ENCODE results near the gene SCTR.

Gene SCTR

DNA sequence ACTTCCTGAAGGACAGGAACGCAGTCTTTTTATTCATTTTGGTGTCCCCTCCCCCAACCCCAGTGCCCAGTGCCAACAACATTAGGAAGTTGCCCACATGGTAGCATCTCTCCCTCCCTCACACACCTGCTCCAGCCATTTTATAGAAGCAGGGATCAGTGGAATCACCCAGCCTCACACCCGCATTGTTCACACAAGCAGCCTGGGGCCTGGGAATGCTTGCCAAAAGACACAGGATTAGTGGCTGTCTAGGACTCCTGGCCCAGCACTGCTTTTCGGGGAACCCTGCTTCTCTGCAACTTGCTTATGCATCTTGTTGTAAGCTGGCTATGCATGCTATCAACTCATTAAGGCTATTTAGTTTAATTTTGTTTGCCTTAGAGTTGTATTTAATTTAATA is 74.8 kb downstream of the SCTR start:
- Histone ChIP-seq H3K9me3 (ENCODE audit: control insufficient read depth, low read length) (no peaks in the 10 kb centered on the region), H3K4me3 (ENCODE audit: insufficient read depth in 1 of 2, low read depth in 1 of 2, low read length in 2 of 2) (no peak overlapping the region), H4K91ac (ENCODE audit: low read length) (no peak overlapping the region), H3K79me1 (replicated peaks; ENCODE audit: low read length, poor library complexity, severe bottlenecking) (no peaks in the 10 kb centered on the region), H3K14ac (ENCODE audit: low read length in 2 of 2) (no peak overlapping the region), H2BK12ac (ENCODE audit: low read length in 2 of 2) (no peak overlapping the region), H2BK120ac (ENCODE audit: low read depth, low read length) (no peak overlapping the region), H3K4ac (ENCODE audit: low read depth in 1 of 2, low read length in 2 of 2) (no peak overlapping the region), H3K27ac (ENCODE audit: low read length, poor library complexity, severe bottlenecking) (no peak overlapping the region), H3K9ac (ENCODE audit: low read length) (no peak overlapping the region), H3K4me1 (ENCODE audit: control insufficient read depth, insufficient read depth, low read depth, low read length) (peaks cover 6% of the 10 kb centered on the region), H4K8ac (ENCODE audit: low read length) (no peak overlapping the region), H3K23ac (ENCODE audit: low read length in 2 of 2) (no peak overlapping the region), H2BK5ac (ENCODE audit: low read depth, low read length, poor library complexity, severe bottlenecking) (no peak overlapping the region), H3K18ac (ENCODE audit: low read depth in 1 of 2, low read length in 2 of 2) (no peak overlapping the region), H3K27me3 (ENCODE audit: control insufficient read depth in 1 of 2, insufficient read depth in 1 of 2, low read length in 2 of 2) (peaks cover 14 to 68% of the 10 kb centered on the region in 2 experiments), H2AFZ (ENCODE audit: low read depth, low read length) (no peak overlapping the region), H2AK5ac (ENCODE audit: low read length, severe bottlenecking) (no peak overlapping the region), H3K36me3 (ENCODE audit: control insufficient read depth in 1 of 2, insufficient read depth in 2 of 2, low read depth in 1 of 2, low read length in 2 of 2) (no peaks in the 10 kb centered on the region), H3K4me2 (ENCODE audit: low read length, poor library complexity, severe bottlenecking) (no peak overlapping the region), H2BK15ac (ENCODE audit: low read depth, poor library complexity, severe bottlenecking) (no peak overlapping the region)
- WGBS, result 95% methylated on average over 3 of the region's 3 CpGs
- no peak for DNase-seq

DNA sequence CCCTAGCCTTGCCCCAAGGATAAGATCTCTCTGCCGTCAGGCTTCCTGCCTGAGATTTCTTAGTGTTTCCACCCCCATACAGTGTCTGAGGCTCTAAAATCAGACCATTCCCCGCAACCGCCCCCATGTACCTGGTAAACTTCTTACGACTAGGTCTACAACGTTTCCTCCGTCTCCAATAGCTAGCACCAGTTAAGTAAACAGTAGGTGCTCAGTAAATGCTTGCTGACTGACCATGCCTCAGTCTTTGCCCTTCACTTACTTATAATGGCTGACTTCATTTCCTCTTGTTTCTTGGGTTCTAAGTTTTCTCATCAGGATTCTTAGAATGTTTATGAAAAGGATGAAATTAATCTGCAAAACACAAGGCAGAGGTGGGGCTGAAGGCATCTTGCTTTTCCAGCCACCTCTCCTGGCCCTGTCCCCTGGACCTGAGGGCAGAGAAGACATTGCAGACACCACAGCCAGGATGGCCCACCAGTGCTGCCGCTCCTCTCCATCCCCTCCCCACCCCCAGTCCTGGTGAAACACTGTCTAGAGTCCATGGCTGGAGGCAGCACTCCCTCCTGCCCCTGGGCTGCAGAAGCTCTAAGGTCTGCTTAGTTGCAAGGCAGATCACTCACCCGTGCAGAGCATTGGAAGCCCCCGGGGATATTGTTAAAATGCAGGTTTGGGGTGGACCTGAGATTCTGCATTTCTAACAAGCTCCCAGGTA is 75.7 kb downstream of the SCTR start:
- Histone ChIP-seq H3K14ac (ENCODE audit: low read length in 2 of 2) (no peak overlapping the region), H3K4me1 (ENCODE audit: control insufficient read depth, insufficient read depth, low read depth, low read length) (peaks cover 4% of the 10 kb centered on the region), H2BK15ac (ENCODE audit: low read depth, poor library complexity, severe bottlenecking) (no peak overlapping the region), H3K18ac (ENCODE audit: low read depth in 1 of 2, low read length in 2 of 2) (no peak overlapping the region), H3K9ac (ENCODE audit: low read length) (no peak overlapping the region), H3K23ac (ENCODE audit: low read length in 2 of 2) (no peak overlapping the region), H3K4me2 (ENCODE audit: low read length, poor library complexity, severe bottlenecking) (no peak overlapping the region), H3K27me3 (ENCODE audit: control insufficient read depth in 1 of 2, insufficient read depth in 1 of 2, low read length in 2 of 2) (peaks cover 10 to 60% of the 10 kb centered on the region in 2 experiments), H3K79me1 (replicated peaks; ENCODE audit: low read length, poor library complexity, severe bottlenecking) (no peaks in the 10 kb centered on the region), H2BK120ac (ENCODE audit: low read depth, low read length) (no peak overlapping the region), H2BK12ac (ENCODE audit: low read length in 2 of 2) (no peak overlapping the region), H2BK5ac (ENCODE audit: low read depth, low read length, poor library complexity, severe bottlenecking) (no peak overlapping the region), H3K9me3 (ENCODE audit: control insufficient read depth, low read length) (no peaks in the 10 kb centered on the region), H3K4ac (ENCODE audit: low read depth in 1 of 2, low read length in 2 of 2) (no peak overlapping the region), H4K91ac (ENCODE audit: low read length) (no peak overlapping the region), H3K36me3 (ENCODE audit: control insufficient read depth in 1 of 2, insufficient read depth in 2 of 2, low read depth in 1 of 2, low read length in 2 of 2) (no peaks in the 10 kb centered on the region), H2AFZ (ENCODE audit: low read depth, low read length) (no peak overlapping the region), H2AK5ac (ENCODE audit: low read length, severe bottlenecking) (no peak overlapping the region), H3K27ac (ENCODE audit: low read length, poor library complexity, severe bottlenecking) (no peak overlapping the region), H3K4me3 (ENCODE audit: insufficient read depth in 1 of 2, low read depth in 1 of 2, low read length in 2 of 2) (no peak overlapping the region), H4K8ac (ENCODE audit: low read length) (no peak overlapping the region)
- DNase-seq, result no peak
- WGBS, result 81% methylated on average over 9 of the region's 9 CpGs

DNA sequence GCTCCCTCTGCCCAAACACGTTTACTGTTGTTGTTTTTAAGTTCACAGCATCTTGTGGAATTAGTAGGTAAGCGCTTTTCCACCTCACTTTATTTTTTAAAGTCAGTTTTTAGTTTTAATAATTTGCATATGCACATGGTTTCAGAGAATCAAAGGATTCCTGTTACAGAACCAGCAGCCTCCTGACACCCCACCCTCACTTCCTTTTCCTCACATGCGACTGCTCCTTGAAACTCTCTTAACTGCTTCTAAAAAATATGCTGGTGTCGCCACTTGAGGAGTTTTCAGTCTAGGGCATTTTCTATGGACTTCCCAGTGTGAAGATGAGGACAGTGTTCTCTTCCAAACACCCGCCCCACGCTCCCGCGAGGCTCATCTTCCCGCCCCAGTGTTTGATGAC is 78.2 kb downstream of the SCTR start:
- Histone ChIP-seq H3K9ac (ENCODE audit: low read length) (no peak overlapping the region), H3K23ac (ENCODE audit: low read length in 2 of 2) (no peak overlapping the region), H2BK120ac (ENCODE audit: low read depth, low read length) (no peak overlapping the region), H4K91ac (ENCODE audit: low read length) (no peak overlapping the region), H3K79me1 (replicated peaks; ENCODE audit: low read length, poor library complexity, severe bottlenecking) (no peaks in the 10 kb centered on the region), H3K4ac (ENCODE audit: low read depth in 1 of 2, low read length in 2 of 2) (no peak overlapping the region), H2AK5ac (ENCODE audit: low read length, severe bottlenecking) (no peak overlapping the region), H3K4me3 (ENCODE audit: insufficient read depth in 1 of 2, low read depth in 1 of 2, low read length in 2 of 2) (no peak overlapping the region), H3K14ac (ENCODE audit: low read length in 2 of 2) (no peak overlapping the region), H3K4me1 (ENCODE audit: control insufficient read depth, insufficient read depth, low read depth, low read length) (peaks cover 7% of the 10 kb centered on the region), H2BK15ac (ENCODE audit: low read depth, poor library complexity, severe bottlenecking) (no peak overlapping the region), H2AFZ (ENCODE audit: low read depth, low read length) (no peak overlapping the region), H2BK12ac (ENCODE audit: low read length in 2 of 2) (no peak overlapping the region), H3K18ac (ENCODE audit: low read depth in 1 of 2, low read length in 2 of 2) (no peak overlapping the region), H3K27ac (ENCODE audit: low read length, poor library complexity, severe bottlenecking) (no peak overlapping the region), H3K27me3 (ENCODE audit: control insufficient read depth in 1 of 2, insufficient read depth in 1 of 2, low read length in 2 of 2) (peaks cover 0 to 35% of the 10 kb centered on the region in 2 experiments), H3K36me3 (ENCODE audit: control insufficient read depth in 1 of 2, insufficient read depth in 2 of 2, low read depth in 1 of 2, low read length in 2 of 2) (no peaks in the 10 kb centered on the region), H4K8ac (ENCODE audit: low read length) (no peak overlapping the region), H3K9me3 (ENCODE audit: control insufficient read depth, low read length) (no peaks in the 10 kb centered on the region), H2BK5ac (ENCODE audit: low read depth, low read length, poor library complexity, severe bottlenecking) (no peak overlapping the region), H3K4me2 (ENCODE audit: low read length, poor library complexity, severe bottlenecking) (no peak overlapping the region)
- 63% methylated on average over 8 of the region's 9 CpGs for WGBS
- no peak for DNase-seq

DNA sequence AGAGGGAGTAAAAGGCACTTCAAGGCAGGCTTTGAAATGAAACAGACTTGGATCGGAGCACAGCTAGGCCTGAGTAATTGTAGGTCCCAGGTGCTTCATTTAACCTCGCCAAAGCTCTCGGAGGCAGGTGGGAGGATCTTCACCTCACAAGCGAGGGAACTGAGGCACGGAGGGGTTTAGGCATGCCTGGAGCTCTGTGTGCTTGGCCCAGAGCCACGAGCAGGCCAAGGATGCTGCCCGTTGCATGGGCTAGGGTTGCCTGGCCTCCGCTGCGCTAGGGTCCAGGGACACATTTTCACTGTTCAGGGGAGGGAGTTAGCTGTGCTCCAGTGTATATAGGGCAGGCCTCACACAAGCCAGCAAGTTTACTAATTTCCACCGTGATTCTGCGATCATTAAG is 81.4 kb downstream of the SCTR start:
- Histone ChIP-seq H3K18ac (ENCODE audit: low read depth in 1 of 2, low read length in 2 of 2) (no peak overlapping the region), H4K8ac (ENCODE audit: low read length) (no peak overlapping the region), H3K36me3 (ENCODE audit: control insufficient read depth in 1 of 2, insufficient read depth in 2 of 2, low read depth in 1 of 2, low read length in 2 of 2) (peaks cover 0 to 17% of the 10 kb centered on the region in 2 experiments)

More for the DNA sequence above, 81.4 kb downstream of the SCTR start:
- no peak overlapping the region for H3K4ac ChIP-seq (ENCODE audit: low read depth in 1 of 2, low read length in 2 of 2)
- no peak overlapping the region for H3K14ac ChIP-seq (ENCODE audit: low read length in 2 of 2)
- H3K23ac ChIP-seq (ENCODE audit: low read length in 2 of 2), result no peak overlapping the region
- H4K91ac ChIP-seq (ENCODE audit: low read length), result no peak overlapping the region
- no peak overlapping the region for H2BK5ac ChIP-seq (ENCODE audit: low read depth, low read length, poor library complexity, severe bottlenecking)
- no peaks in the 10 kb centered on the region for H3K9me3 ChIP-seq (ENCODE audit: control insufficient read depth, low read length)
- no peak overlapping the region for H3K27ac ChIP-seq (ENCODE audit: low read length, poor library complexity, severe bottlenecking)
- no peak overlapping the region for H2BK120ac ChIP-seq (ENCODE audit: low read depth, low read length)
- H3K79me1 ChIP-seq (replicated peaks; ENCODE audit: low read length, poor library complexity, severe bottlenecking), result peaks cover 5% of the 10 kb centered on the region
- 89% methylated on average over 11 of the region's 11 CpGs for WGBS
- H2AFZ ChIP-seq (ENCODE audit: low read depth, low read length), result no peak overlapping the region
- H2AK5ac ChIP-seq (ENCODE audit: low read length, severe bottlenecking), result no peak overlapping the region
- H3K4me1 ChIP-seq (ENCODE audit: control insufficient read depth, insufficient read depth, low read depth, low read length), result peaks cover 28% of the 10 kb centered on the region
- H3K4me2 ChIP-seq (ENCODE audit: low read length, poor library complexity, severe bottlenecking), result no peak overlapping the region
- H3K9ac ChIP-seq (ENCODE audit: low read length), result no peak overlapping the region
- no peak overlapping the region for H3K4me3 ChIP-seq (ENCODE audit: insufficient read depth in 1 of 2, low read depth in 1 of 2, low read length in 2 of 2)
- no peak overlapping the region for H2BK15ac ChIP-seq (ENCODE audit: low read depth, poor library complexity, severe bottlenecking)
- DNase-seq, result no peak
- H3K27me3 ChIP-seq (ENCODE audit: control insufficient read depth in 1 of 2, insufficient read depth in 1 of 2, low read length in 2 of 2), result peaks cover 0 to 35% of the 10 kb centered on the region in 2 experiments
- no peak overlapping the region for H2BK12ac ChIP-seq (ENCODE audit: low read length in 2 of 2)

Data from mesenchymal stem cell (in vitro differentiated cells and primary cell).